Loucy (cell line): Measurements from ENCODE around the gene AUNIP.

Source experiments
- H2AFZ ChIP-seq: fragments of 200-600 bp; sonication (generic); 2 replicates; pipeline ENCODE4 v1.6.0; 2016; ENCODE audit warnings: antibody characterized with exemption, mild to moderate bottlenecking, low read length, moderate library complexity
- H3F3A ChIP-seq: fragments of 200-600 bp; 2 replicates; pipeline ENCODE4 v1.6.0; 2016; ENCODE audit warnings: antibody characterized with exemption, low read depth, mild to moderate bottlenecking
- H3K27me3 ChIP-seq: fragments of 200-600 bp; sonication (generic); 2 replicates; pipeline ENCODE4 v1.6.1; 2014; ENCODE audit warnings: low read length, mild to moderate bottlenecking; ENCODE audit not compliant: insufficient read depth, poor library complexity, severe bottlenecking
- H3K36me3 ChIP-seq: fragments of 200-600 bp; sonication (generic); 2 replicates; pipeline ENCODE4 v1.6.1; 2016; ENCODE audit warnings: low read length; ENCODE audit not compliant: insufficient read depth
- H3K4me1 ChIP-seq: fragments of 200-600 bp; sonication (generic); 2 replicates; pipeline ENCODE4 v1.5.1; 2014; ENCODE audit warnings: low read length, mild to moderate bottlenecking; ENCODE audit not compliant: insufficient read depth, poor library complexity, severe bottlenecking
- H3K4me2 ChIP-seq: fragments of 200-600 bp; sonication (generic); 2 replicates; pipeline ENCODE4 v1.6.0; 2014; ENCODE audit warnings: antibody characterized with exemption, low read length, low read depth, mild to moderate bottlenecking; ENCODE audit not compliant: poor library complexity, severe bottlenecking
- H3K4me3 ChIP-seq: fragments of 200-600 bp; sonication (generic); 2 replicates; pipeline ENCODE4 v1.5.1; 2014; ENCODE audit warnings: low read length, mild to moderate bottlenecking, mixed read lengths; ENCODE audit not compliant: poor library complexity, severe bottlenecking
- H3K79me2 ChIP-seq: fragments of 200-600 bp; sonication (generic); 2 replicates; pipeline ENCODE4 v1.6.1; 2014; ENCODE audit warnings: low read length; ENCODE audit not compliant: insufficient read depth
- H3K9ac ChIP-seq: fragments of 200-600 bp; sonication (generic); 2 replicates; pipeline ENCODE4 v1.6.0; 2014; ENCODE audit warnings: mild to moderate bottlenecking, low read depth, low read length, moderate library complexity; ENCODE audit not compliant: poor library complexity, severe bottlenecking
- H3K9me2 ChIP-seq: fragments of 200-600 bp; sonication (generic); replicated peaks from 2 replicates; pipeline ENCODE4 v1.6.1; 2016; ENCODE audit warnings: low read depth, low read length, mixed read lengths
- H3K9me3 ChIP-seq: fragments of 200-600 bp; sonication (generic); 2 replicates; pipeline ENCODE4 v1.6.1; 2014; ENCODE audit warnings: mild to moderate bottlenecking, antibody characterized with exemption, low read length, low read depth; ENCODE audit not compliant: insufficient read depth
- H4K20me1 ChIP-seq: fragments of 200-600 bp; sonication (generic); 2 replicates; pipeline ENCODE4 v1.6.0; 2014; ENCODE audit warnings: antibody characterized with exemption, low read length, mild to moderate bottlenecking; ENCODE audit not compliant: insufficient read depth, poor library complexity, severe bottlenecking
- CTCF ChIP-seq: fragments of 200-600 bp; sonication (generic); conservative IDR thresholded peaks from 2 replicates; pipeline ENCODE4 v1.5.1; 2014; ENCODE audit warnings: mild to moderate bottlenecking, antibody characterized with exemption, low read length
- EZH2phosphoT487 ChIP-seq: fragments of 200-600 bp; IDR thresholded peaks from 2 replicates; pipeline ENCODE4 v1.6.1; 2018; ENCODE audit warnings: antibody characterized with exemption, mild to moderate bottlenecking, moderate library complexity, borderline replicate concordance

AUNIP gene

GRCh38 chr1:25907601-25908000 lies 48.3 kb upstream of the AUNIP start:
- TF ChIP-seq CTCF (no peak), EZH2phosphoT487 (no peak)
- Histone ChIP-seq H2AFZ (peak overlapping the region; percentile 97; the same call in 1 of the 2 replicates), H3K36me3 (peaks cover 20% of the 10 kb centered on the region), H3K9me2 (no peaks in the 10 kb centered on the region), H3K9me3 (no peaks in the 10 kb centered on the region), H3K9ac (no peak overlapping the region), H3K27me3 (peaks cover 5% of the 10 kb centered on the region), H3K79me2 (peaks cover 36% of the 10 kb centered on the region), H3K4me2 (no peak overlapping the region), H3F3A (no peaks in the 10 kb centered on the region), H4K20me1 (peaks cover 27% of the 10 kb centered on the region), H3K4me1 (peaks cover 27% of the 10 kb centered on the region), H3K4me3 (no peak overlapping the region)

- Histone ChIP-seq H3K9me3 (no peaks in the 10 kb centered on the region), H3K36me3 (peaks cover 28% of the 10 kb centered on the region), H3K4me3 (peak overlapping the region; percentile 97), H3K4me2 (peak overlapping the region; percentile 77), H3K27me3 (peaks cover 5% of the 10 kb centered on the region), H3K79me2 (peaks cover 44% of the 10 kb centered on the region), H3K9me2 (no peaks in the 10 kb centered on the region), H3K9ac (peak overlapping the region; percentile 85), H3K4me1 (peaks cover 36% of the 10 kb centered on the region), H4K20me1 (peaks cover 35% of the 10 kb centered on the region), H2AFZ (peak overlapping the region; percentile 97), H3F3A (no peaks in the 10 kb centered on the region)
- TF ChIP-seq EZH2phosphoT487 = no peak
- no peak for TF ChIP-seq CTCF
These were observed 47.5 kb upstream of the AUNIP start for GRCh38 chr1:25906644-25907300.

GRCh38 chr1:25905680-25906643 lies 46.7 kb upstream of the AUNIP start, which contains the start of gene STMN1:
Gene STMN1, minus strand, starts transcription at chr1:25906419. Its CDS starts 1,743 bp downstream, at chr1:25904676.
- Histone ChIP-seq H3K9ac (peak within 1 kb of the TSS; percentile 85), H3F3A (no peaks in the 10 kb centered on the region), H3K36me3 (peaks cover 36% of the 10 kb centered on the region), H3K79me2 (peaks cover 52% of the 10 kb centered on the region), H3K4me1 (peaks cover 42% of the 10 kb centered on the region), H3K4me3 (peak within 1 kb of the TSS; percentile 97), H2AFZ (peak within 1 kb of the TSS; percentile 97), H3K27me3 (peaks cover 5% of the 10 kb centered on the region), H3K9me3 (no peaks in the 10 kb centered on the region), H3K9me2 (no peaks in the 10 kb centered on the region), H4K20me1 (peaks cover 43% of the 10 kb centered on the region), H3K4me2 (peak within 1 kb of the TSS; percentile 92)
- TF ChIP-seq CTCF (no peak), EZH2phosphoT487 (no peak)
